ENCODE data around the gene RIC8B.

DNA sequence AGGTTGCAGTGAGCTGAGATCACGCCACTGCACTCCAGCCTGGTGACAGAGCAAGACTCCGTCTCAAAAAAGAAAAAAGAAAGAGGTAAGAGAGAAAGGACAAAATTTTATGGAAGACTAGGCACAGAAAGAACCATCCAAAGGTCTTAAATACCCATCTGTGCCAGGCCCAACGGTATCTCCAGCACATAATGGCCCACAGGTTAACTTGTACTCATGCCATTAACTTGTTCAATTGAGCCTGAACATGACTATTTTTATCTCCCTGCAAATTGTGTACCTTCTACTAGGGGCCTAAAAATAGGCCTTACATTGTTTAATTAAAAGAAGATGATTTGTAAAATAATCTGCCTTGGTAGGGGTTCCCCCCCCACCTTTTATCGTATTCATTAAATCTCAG lies 80.2 kb downstream of the RIC8B start:
- no peak for TF ChIP-seq NR3C1 (CRISPR knock-in tag; IDR thresholded peaks at IDR 0.05)
- TF ChIP-seq, protein P1, sequence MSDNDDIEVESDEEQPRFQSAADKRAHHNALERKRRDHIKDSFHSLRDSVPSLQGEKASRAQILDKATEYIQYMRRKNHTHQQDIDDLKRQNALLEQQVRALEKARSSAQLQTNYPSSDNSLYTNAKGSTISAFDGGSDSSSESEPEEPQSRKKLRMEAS (IDR thresholded peaks at IDR 0.05): no peak
- no peak for TF ChIP-seq POLR2A (IDR thresholded peaks at IDR 0.05; ENCODE audit: insufficient read depth in 1 of 2, low read depth in 2 of 2, low read length in 2 of 2)
- TF ChIP-seq, protein P2, sequence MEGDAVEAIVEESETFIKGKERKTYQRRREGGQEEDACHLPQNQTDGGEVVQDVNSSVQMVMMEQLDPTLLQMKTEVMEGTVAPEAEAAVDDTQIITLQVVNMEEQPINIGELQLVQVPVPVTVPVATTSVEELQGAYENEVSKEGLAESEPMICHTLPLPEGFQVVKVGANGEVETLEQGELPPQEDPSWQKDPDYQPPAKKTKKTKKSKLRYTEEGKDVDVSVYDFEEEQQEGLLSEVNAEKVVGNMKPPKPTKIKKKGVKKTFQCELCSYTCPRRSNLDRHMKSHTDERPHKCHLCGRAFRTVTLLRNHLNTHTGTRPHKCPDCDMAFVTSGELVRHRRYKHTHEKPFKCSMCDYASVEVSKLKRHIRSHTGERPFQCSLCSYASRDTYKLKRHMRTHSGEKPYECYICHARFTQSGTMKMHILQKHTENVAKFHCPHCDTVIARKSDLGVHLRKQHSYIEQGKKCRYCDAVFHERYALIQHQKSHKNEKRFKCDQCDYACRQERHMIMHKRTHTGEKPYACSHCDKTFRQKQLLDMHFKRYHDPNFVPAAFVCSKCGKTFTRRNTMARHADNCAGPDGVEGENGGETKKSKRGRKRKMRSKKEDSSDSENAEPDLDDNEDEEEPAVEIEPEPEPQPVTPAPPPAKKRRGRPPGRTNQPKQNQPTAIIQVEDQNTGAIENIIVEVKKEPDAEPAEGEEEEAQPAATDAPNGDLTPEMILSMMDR (CRISPR knock-in tag; IDR thresholded peaks at IDR 0.05): no peak
- no peak for TF ChIP-seq NFE2 (CRISPR knock-in tag; IDR thresholded peaks at IDR 0.05)
- TF ChIP-seq BRCA1 (CRISPR knock-in tag; IDR thresholded peaks at IDR 0.05): no peak
- TF ChIP-seq ZNF678 (CRISPR knock-in tag; IDR thresholded peaks at IDR 0.05): no peak
- TF ChIP-seq, protein P3, sequence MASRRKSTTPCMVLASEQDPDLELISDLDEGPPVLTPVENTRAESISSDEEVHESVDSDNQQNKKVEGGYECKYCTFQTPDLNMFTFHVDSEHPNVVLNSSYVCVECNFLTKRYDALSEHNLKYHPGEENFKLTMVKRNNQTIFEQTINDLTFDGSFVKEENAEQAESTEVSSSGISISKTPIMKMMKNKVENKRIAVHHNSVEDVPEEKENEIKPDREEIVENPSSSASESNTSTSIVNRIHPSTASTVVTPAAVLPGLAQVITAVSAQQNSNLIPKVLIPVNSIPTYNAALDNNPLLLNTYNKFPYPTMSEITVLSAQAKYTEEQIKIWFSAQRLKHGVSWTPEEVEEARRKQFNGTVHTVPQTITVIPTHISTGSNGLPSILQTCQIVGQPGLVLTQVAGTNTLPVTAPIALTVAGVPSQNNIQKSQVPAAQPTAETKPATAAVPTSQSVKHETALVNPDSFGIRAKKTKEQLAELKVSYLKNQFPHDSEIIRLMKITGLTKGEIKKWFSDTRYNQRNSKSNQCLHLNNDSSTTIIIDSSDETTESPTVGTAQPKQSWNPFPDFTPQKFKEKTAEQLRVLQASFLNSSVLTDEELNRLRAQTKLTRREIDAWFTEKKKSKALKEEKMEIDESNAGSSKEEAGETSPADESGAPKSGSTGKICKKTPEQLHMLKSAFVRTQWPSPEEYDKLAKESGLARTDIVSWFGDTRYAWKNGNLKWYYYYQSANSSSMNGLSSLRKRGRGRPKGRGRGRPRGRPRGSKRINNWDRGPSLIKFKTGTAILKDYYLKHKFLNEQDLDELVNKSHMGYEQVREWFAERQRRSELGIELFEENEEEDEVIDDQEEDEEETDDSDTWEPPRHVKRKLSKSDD (CRISPR knock-in tag; IDR thresholded peaks at IDR 0.05; ENCODE audit: low read depth): no peak
- TF ChIP-seq MAF1 (CRISPR knock-in tag; IDR thresholded peaks at IDR 0.05; ENCODE audit: borderline replicate concordance): no peak
- TF ChIP-seq GFI1 (CRISPR knock-in tag; IDR thresholded peaks at IDR 0.05; ENCODE audit: borderline replicate concordance): no peak

All from HepG2 (cell line).